Measurements from ENCODE around the gene CDC42BPG. TPM values are rescaled to one million over a fixed set of nuclear protein-coding genes. Genes with fewer than 3 reads are reported as not detected.

The CDC42BPG gene
- total and polyA plus RNA-seq, 9 of the 15 experiments (the other 6 are each of a cell fraction or from before 2014, with no cell fraction given) = 0.04 to 8.8 (median 2.1) TPM

DNA sequence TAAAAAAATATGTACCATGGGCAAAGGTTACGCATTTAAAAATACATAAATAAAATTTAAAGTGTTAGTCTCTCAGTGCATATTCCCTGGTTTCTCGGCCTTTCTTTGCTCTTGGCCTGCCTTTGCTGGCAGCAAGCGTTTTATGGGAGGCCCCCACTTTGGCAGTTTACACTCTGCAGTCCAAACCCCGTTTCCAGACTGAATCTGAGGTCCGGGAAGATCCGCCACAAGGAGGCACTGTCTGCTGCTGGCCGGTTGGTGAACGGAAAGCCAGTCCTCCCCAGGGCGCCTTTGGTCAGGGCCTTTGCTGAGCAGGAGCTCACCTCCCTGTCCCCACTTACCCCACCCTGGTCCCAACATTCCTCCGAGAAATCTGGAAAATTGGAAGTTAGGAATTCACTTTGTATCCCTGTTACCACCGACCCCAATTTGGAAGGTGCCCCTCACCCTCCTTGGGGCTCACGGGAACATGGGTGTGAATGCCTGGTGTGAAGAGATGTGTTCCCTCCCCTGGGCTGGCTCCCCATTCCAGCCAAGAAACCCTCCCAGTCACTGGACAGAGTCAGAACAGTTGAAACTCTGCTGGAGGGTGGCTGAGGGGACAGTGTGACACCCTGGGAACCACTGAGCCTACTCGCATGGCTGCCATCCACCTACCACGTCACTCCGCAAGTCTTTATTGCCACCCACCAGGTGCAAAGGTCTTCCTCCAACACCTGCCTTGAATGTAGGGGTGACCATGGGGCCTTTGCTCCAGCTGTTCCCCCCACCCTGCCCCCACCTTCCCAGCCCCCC lies 56.7 kb downstream of the CDC42BPG start:
- H3K9ac ChIP-seq (ENCODE audit: insufficient read depth in 1 of 2, low read depth in 2 of 2, low read length in 2 of 2) = peak overlapping the region in 1 of 2 experiments; percentile 66; a peak in 1 of 4 replicates
- no peaks in the 10 kb centered on the region for H3K9me1 ChIP-seq (ENCODE audit: control insufficient read depth, insufficient read depth, low read length)
- no peaks in the 10 kb centered on the region for H3K36me3 ChIP-seq (ENCODE audit: control insufficient read depth, insufficient read depth, low read length)
- H3K4me1 ChIP-seq (replicated peaks in 1 of 2; ENCODE audit: control insufficient read depth in 2 of 2, insufficient read depth in 2 of 2, low read length in 2 of 2) = peaks cover 3 to 17% of the 10 kb centered on the region in 2 experiments; a peak in 4 of 5 replicates
- peak; percentile 98 for ATAC-seq
- POLR2A ChIA-PET = interaction anchor here (0.6 to 2.5 kb wide), 5 partner anchors 9 to 90 kb away, joined by 3 to 12 read pairs (median 3); partner anchors contain the start of gene SF1
- in situ Hi-C loops (cut with MboI) (loop anchor here (5.0 kb wide), 1 partner anchor 105 kb away; no protein-coding TSS in a partner anchor), intact Hi-C loops (cut with micrococcal nuclease) (loop anchor here (1.0 to 5.0 kb wide), 3 partner anchors 60 to 209 kb away; partner anchors contain the start of gene BATF2)
- peak; percentile 91 for FAIRE-seq
- peak overlapping the region; percentile 46 for H2AFZ ChIP-seq (ENCODE audit: low read depth, low read length)
- H3K4me3 ChIP-seq = no peak overlapping the region
- H4K20me1 ChIP-seq (replicated peaks; ENCODE audit: control insufficient read depth, insufficient read depth, low read length) = no peaks in the 10 kb centered on the region
- H3K27me3 ChIP-seq (ENCODE audit: control insufficient read depth in 2 of 2, insufficient read depth in 2 of 2, low read length in 2 of 2) = no peaks in the 10 kb centered on the region
- 34% methylated on average over 15 of the region's 15 CpGs for WGBS (ENCODE audit: insufficient coverage, low coverage, missing lambda C conversion rate)
- BruUV-seq (replicated peaks) = no TSS peak
- DNase-seq (ENCODE audit: extremely low read depth in 1 of 4, low spot score in 3 of 4) = peak; percentile 71 to 85 (median 77)
- H3K4me2 ChIP-seq (ENCODE audit: insufficient read depth, low read length) = no peak overlapping the region
- H3K79me2 ChIP-seq (ENCODE audit: control insufficient read depth, insufficient read depth, low read length) = no peaks in the 10 kb centered on the region
- no peaks in the 10 kb centered on the region for H3K9me3 ChIP-seq (replicated peaks; ENCODE audit: control insufficient read depth, insufficient read depth, low read depth, low read length)
- H3K27ac ChIP-seq (ENCODE audit: extremely low read depth, low read depth, low read length) = no peak overlapping the region
- CTCF ChIA-PET (ENCODE audit: low intra/inter-chr PET ratio) = interaction anchor here (0.7 to 2.4 kb wide), 4 partner anchors 16 to 274 kb away, joined by 3 to 13 read pairs (median 6); partner anchors contain the start of gene CDC42BPG
- TF ChIP-seq SMARCA5 (IDR thresholded peaks at IDR 0.05) = no peak
- TF ChIP-seq ZNF140 (CRISPR knock-in tag; IDR thresholded peaks at IDR 0.05) = no peak
- peak in 1 of 2 experiments; percentile 54; a peak in 3 of 4 replicates for TF ChIP-seq MAZ (CRISPR knock-in tag; conservative IDR thresholded peaks at IDR 0.05 in 1 of 2, IDR thresholded peaks at IDR 0.05 in 1 of 2)
- 0 out of 2 replicates have a peak, but pooled peaks have one; percentile 33 for TF ChIP-seq HDGF (IDR thresholded peaks at IDR 0.05)
- peak; percentile 47; the same call in 1 of the 2 replicates for TF ChIP-seq RB1 (IDR thresholded peaks at IDR 0.05; ENCODE audit: low read depth)
- TF ChIP-seq ZNF41 (CRISPR knock-in tag; conservative IDR thresholded peaks at IDR 0.05) = no peak
- TF ChIP-seq TEAD1 (CRISPR knock-in tag; IDR thresholded peaks at IDR 0.05) = 0 out of 4 replicates have a peak, but pooled peaks of 1 of the 2 experiments have one; percentile 31
- TF ChIP-seq, protein P1, sequence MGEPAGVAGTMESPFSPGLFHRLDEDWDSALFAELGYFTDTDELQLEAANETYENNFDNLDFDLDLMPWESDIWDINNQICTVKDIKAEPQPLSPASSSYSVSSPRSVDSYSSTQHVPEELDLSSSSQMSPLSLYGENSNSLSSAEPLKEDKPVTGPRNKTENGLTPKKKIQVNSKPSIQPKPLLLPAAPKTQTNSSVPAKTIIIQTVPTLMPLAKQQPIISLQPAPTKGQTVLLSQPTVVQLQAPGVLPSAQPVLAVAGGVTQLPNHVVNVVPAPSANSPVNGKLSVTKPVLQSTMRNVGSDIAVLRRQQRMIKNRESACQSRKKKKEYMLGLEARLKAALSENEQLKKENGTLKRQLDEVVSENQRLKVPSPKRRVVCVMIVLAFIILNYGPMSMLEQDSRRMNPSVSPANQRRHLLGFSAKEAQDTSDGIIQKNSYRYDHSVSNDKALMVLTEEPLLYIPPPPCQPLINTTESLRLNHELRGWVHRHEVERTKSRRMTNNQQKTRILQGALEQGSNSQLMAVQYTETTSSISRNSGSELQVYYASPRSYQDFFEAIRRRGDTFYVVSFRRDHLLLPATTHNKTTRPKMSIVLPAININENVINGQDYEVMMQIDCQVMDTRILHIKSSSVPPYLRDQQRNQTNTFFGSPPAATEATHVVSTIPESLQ (CRISPR knock-in tag; IDR thresholded peaks at IDR 0.05) = no peak; the same call in 1 of the 2 replicates
- TF ChIP-seq LCOR (CRISPR knock-in tag; IDR thresholded peaks at IDR 0.05) = no peak
- TF ChIP-seq THRAP3 (IDR thresholded peaks at IDR 0.05; ENCODE audit: borderline replicate concordance) = no peak
- TF ChIP-seq NEUROD1 (IDR thresholded peaks at IDR 0.05; ENCODE audit: borderline replicate concordance, low read depth, low read length, partially characterized antibody) = peak; percentile 36
- TF ChIP-seq STAG1 (CRISPR knock-in tag; IDR thresholded peaks at IDR 0.05; ENCODE audit: borderline replicate concordance) = peak; percentile 55; the same call in 1 of the 2 replicates
- 0 out of 2 replicates have a peak, but pooled peaks have one; percentile 25 for TF ChIP-seq ZKSCAN1 (IDR thresholded peaks at IDR 0.05; ENCODE audit: low read depth, low read length)
- 0 out of 2 replicates have a peak, but pooled peaks have one; percentile 34 for TF ChIP-seq SMARCE1 (IDR thresholded peaks at IDR 0.05)
- TF ChIP-seq ZNF347 (CRISPR knock-in tag; IDR thresholded peaks at IDR 0.05; ENCODE audit: low read depth) = no peak
- TF ChIP-seq, protein P2, sequence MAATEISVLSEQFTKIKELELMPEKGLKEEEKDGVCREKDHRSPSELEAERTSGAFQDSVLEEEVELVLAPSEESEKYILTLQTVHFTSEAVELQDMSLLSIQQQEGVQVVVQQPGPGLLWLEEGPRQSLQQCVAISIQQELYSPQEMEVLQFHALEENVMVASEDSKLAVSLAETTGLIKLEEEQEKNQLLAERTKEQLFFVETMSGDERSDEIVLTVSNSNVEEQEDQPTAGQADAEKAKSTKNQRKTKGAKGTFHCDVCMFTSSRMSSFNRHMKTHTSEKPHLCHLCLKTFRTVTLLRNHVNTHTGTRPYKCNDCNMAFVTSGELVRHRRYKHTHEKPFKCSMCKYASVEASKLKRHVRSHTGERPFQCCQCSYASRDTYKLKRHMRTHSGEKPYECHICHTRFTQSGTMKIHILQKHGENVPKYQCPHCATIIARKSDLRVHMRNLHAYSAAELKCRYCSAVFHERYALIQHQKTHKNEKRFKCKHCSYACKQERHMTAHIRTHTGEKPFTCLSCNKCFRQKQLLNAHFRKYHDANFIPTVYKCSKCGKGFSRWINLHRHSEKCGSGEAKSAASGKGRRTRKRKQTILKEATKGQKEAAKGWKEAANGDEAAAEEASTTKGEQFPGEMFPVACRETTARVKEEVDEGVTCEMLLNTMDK (IDR thresholded peaks at IDR 0.05; ENCODE audit: borderline replicate concordance, insufficient read depth, low read depth, low read length, poor library complexity, severe bottlenecking) = peak; percentile 70
- TF ChIP-seq POLR2AphosphoS5 (IDR thresholded peaks at IDR 0.05; ENCODE audit: control insufficient read depth, insufficient read depth, low read depth, low read length) = no peak

Measured in K562 (cell line).